PC-3 (cell line): ENCODE measurements around the gene CHD9. TPM values are rescaled to one million over a fixed set of nuclear protein-coding genes. Genes with fewer than 3 reads are reported as not detected.

ENCODE experiments used
- ATAC-seq: fragments of 200-7000 bp; cut with Tn5 transposase; 2 replicates; pipeline ENCODE4 v1.9.1; 2020; ENCODE audit warnings: mild to moderate bottlenecking, moderate library complexity
- BruUV-seq: library from RNA; stranded (reverse); fragments of 400-500 nt; replicated peaks from 2 replicates; lab custom pipeline; 2021; lab: Mats Ljungman, UMichigan
- CTCF ChIA-PET: fragments of 300-600 bp; sonication (Branson Sonifier 250); formaldehyde crosslinking; loops from one replicate; lab custom pipeline; 2022; ENCODE audit warnings: antibody characterized with exemption; lab: Charles Lee
- POLR2A ChIA-PET: fragments of 300-600 bp; sonication (Branson Sonifier 250); formaldehyde crosslinking; loops from one replicate; lab custom pipeline; 2022; ENCODE audit warnings: antibody characterized with exemption; ENCODE audit not compliant: unreplicated experiment; lab: Charles Lee
- DNase-seq: peaks from one replicate; pipeline ENCODE4 v3.0.0-alpha.2; 2015
- H2AFZ ChIP-seq: fragments of 300-600 bp; sonication (generic); 2 replicates; pipeline ENCODE4 v1.6.0; 2016; ENCODE audit warnings: antibody characterized with exemption, low read length
- H3F3A ChIP-seq: fragments of 300-600 bp; sonication (generic); one replicate; pipeline ENCODE4 v1.6.0; 2017; ENCODE audit warnings: antibody characterized with exemption, low read length, control low read depth, mild to moderate bottlenecking; ENCODE audit not compliant: unreplicated experiment
- H3K27ac ChIP-seq: fragments of 300-600 bp; sonication (generic); 2 replicates; pipeline ENCODE4 v1.5.1; 2016; ENCODE audit warnings: mild to moderate bottlenecking, low read length
- H3K27me3 ChIP-seq: fragments of 300-600 bp; sonication (generic); 2 replicates; pipeline ENCODE4 v1.6.1; 2016; ENCODE audit warnings: low read length, mixed read lengths
- H3K36me3 ChIP-seq: fragments of 300-600 bp; sonication (generic); 2 replicates; pipeline ENCODE4 v1.6.1; 2016; ENCODE audit warnings: low read depth, mixed run types, low read length, mixed read lengths
- H3K4me1 ChIP-seq: fragments of 300-600 bp; sonication (generic); 2 replicates; pipeline ENCODE4 v1.5.1; 2016; ENCODE audit warnings: low read length; ENCODE audit not compliant: insufficient read depth
- H3K4me2 ChIP-seq: fragments of 300-600 bp; sonication (generic); 2 replicates; pipeline ENCODE4 v1.6.0; 2016; ENCODE audit warnings: low read length
- H3K4me3 ChIP-seq: fragments of 300-600 bp; sonication (generic); 2 replicates; pipeline ENCODE4 v1.5.1; 2016; ENCODE audit warnings: mild to moderate bottlenecking, low read length, mixed read lengths
- H3K79me2 ChIP-seq: fragments of 300-600 bp; sonication (generic); 2 replicates; pipeline ENCODE4 v1.6.1; 2017; ENCODE audit warnings: low read length, mixed read lengths
- H3K9ac ChIP-seq: fragments of 300-600 bp; sonication (generic); 2 replicates; pipeline ENCODE4 v1.6.0; 2016; ENCODE audit warnings: mild to moderate bottlenecking, low read length
- H3K9me2 ChIP-seq: fragments of 300-600 bp; sonication (generic); replicated peaks from 2 replicates; pipeline ENCODE4 v1.6.1; 2016; ENCODE audit warnings: mixed run types, low read length, mixed read lengths
- H3K9me3 ChIP-seq: fragments of 300-600 bp; sonication (generic); 2 replicates; pipeline ENCODE4 v1.6.1; 2016; ENCODE audit warnings: low read length, mixed read lengths
- H4K20me1 ChIP-seq: fragments of 300-600 bp; sonication (generic); 2 replicates; pipeline ENCODE4 v1.6.1; 2016; ENCODE audit warnings: low read length, mixed read lengths
- EZH2 ChIP-seq: fragments of 300-600 bp; sonication (generic); IDR thresholded peaks from one replicate; pipeline ENCODE4 v1.6.1; 2017; ENCODE audit warnings: antibody characterized with exemption, mild to moderate bottlenecking, low read length; ENCODE audit not compliant: unreplicated experiment
- EZH2phosphoT487 ChIP-seq: fragments of 300-600 bp; sonication (generic); IDR thresholded peaks from 2 replicates; pipeline ENCODE4 v1.6.1; 2018; ENCODE audit warnings: mild to moderate bottlenecking, antibody characterized with exemption, low read length, borderline replicate concordance
- intact Hi-C: fragments of 100-400 bp; cut with micrococcal nuclease; formaldehyde crosslinking; loops from 2 replicates; pipeline ENCODE4 v1.9.0; 2023
- total RNA-seq: library from RNA; depleted of rRNA; stranded (reverse); fragments of >200 nt; gene quantifications from 2 replicates; pipeline ENCODE4 v1.2.3, GENCODE V29; 2014
- TF ChIP-seq, protein P1 (sequence below): fragments of 300-600 bp; sonication (generic); conservative IDR thresholded peaks from 2 replicates; pipeline ENCODE4 v1.5.1; 2017; ENCODE audit warnings: antibody characterized with exemption, low read depth, mild to moderate bottlenecking, low read length

The CHD9 gene
- total RNA-seq, 1 experiment from 2014 or later, result 13.3 TPM

DNA sequence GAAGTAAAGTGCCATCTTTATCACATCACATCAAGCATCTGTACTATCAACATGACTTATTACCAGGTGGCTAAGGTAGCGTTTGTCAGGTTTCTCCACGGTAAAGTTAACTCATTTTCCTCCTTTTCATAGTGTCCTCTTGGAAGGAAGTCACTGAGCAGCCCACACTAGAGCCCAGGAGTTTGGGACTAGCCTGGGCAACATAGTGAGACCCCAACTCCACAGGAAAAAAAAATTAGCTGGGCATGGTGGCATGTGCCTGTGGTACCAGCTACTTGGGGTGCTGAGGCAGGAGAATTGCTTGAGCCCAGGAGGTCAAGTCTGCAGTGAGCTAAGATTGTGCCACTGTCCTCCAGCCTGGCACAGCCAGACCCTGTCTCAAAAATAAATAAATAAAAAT lies 12.9 kb downstream of the CHD9 start:
- ChIA-PET POLR2A (no interaction called here), CTCF (no interaction called here)
- Histone ChIP-seq H3K27ac (no peak overlapping the region), H3K27me3 (no peaks in the 10 kb centered on the region), H3K4me3 (no peak overlapping the region), H3K36me3 (no peaks in the 10 kb centered on the region; the same call in 1 of the 2 replicates), H3K4me2 (no peak overlapping the region), H3K9ac (no peak overlapping the region), H3K9me2 (no peaks in the 10 kb centered on the region), H2AFZ (no peak overlapping the region), H3F3A (no peaks in the 10 kb centered on the region), H4K20me1 (no peaks in the 10 kb centered on the region), H3K79me2 (no peaks in the 10 kb centered on the region), H3K4me1 (no peaks in the 10 kb centered on the region), H3K9me3 (no peaks in the 10 kb centered on the region)
- no peak for ATAC-seq
- intact Hi-C loops, result no loop called here
- BruUV-seq, result no TSS peak
- TF ChIP-seq EZH2phosphoT487, result no peak
- TF ChIP-seq, protein P1, sequence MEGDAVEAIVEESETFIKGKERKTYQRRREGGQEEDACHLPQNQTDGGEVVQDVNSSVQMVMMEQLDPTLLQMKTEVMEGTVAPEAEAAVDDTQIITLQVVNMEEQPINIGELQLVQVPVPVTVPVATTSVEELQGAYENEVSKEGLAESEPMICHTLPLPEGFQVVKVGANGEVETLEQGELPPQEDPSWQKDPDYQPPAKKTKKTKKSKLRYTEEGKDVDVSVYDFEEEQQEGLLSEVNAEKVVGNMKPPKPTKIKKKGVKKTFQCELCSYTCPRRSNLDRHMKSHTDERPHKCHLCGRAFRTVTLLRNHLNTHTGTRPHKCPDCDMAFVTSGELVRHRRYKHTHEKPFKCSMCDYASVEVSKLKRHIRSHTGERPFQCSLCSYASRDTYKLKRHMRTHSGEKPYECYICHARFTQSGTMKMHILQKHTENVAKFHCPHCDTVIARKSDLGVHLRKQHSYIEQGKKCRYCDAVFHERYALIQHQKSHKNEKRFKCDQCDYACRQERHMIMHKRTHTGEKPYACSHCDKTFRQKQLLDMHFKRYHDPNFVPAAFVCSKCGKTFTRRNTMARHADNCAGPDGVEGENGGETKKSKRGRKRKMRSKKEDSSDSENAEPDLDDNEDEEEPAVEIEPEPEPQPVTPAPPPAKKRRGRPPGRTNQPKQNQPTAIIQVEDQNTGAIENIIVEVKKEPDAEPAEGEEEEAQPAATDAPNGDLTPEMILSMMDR, result no peak
- TF ChIP-seq EZH2, result no peak
- no peak for DNase-seq

DNA sequence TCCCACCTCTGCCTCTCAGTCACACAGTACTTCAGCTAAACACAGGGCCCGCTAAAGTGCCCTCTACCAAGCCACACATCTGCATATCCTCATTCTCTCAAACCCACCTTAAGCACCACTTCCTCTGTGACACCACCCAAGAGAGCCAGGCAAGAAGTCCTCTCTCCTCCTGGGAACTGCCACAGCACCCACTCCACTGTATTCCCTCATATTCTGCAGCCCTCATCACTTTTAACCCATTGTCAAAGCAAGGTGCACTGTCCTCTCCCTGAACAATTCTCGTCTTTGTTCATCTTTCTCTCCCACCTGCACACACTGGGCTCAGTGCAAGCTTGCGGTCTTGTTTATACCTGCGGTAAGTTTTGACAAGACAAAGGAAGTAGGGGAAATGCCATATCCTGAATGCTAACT lies 13.6 kb downstream of the CHD9 start:
- no TSS peak for BruUV-seq
- H3K9me3 ChIP-seq, result no peaks in the 10 kb centered on the region
- no peak overlapping the region for H3K27ac ChIP-seq
- no peaks in the 10 kb centered on the region for H3K79me2 ChIP-seq
- H3K4me3 ChIP-seq, result no peak overlapping the region
- no peaks in the 10 kb centered on the region for H3K4me1 ChIP-seq
- no peak for DNase-seq
- H3K4me2 ChIP-seq, result no peak overlapping the region
- TF ChIP-seq, protein P1, result no peak
- no peak for TF ChIP-seq EZH2
- no peak for TF ChIP-seq EZH2phosphoT487
- H2AFZ ChIP-seq, result no peak overlapping the region
- ATAC-seq, result no peak
- CTCF ChIA-PET, result no interaction called here
- H4K20me1 ChIP-seq, result no peaks in the 10 kb centered on the region
- no peaks in the 10 kb centered on the region; the same call in 1 of the 2 replicates for H3K36me3 ChIP-seq
- no peaks in the 10 kb centered on the region for H3F3A ChIP-seq
- no peaks in the 10 kb centered on the region for H3K9me2 ChIP-seq
- H3K9ac ChIP-seq, result no peak overlapping the region
- H3K27me3 ChIP-seq, result no peaks in the 10 kb centered on the region
- intact Hi-C loops, result no loop called here
- POLR2A ChIA-PET, result no interaction called here

DNA sequence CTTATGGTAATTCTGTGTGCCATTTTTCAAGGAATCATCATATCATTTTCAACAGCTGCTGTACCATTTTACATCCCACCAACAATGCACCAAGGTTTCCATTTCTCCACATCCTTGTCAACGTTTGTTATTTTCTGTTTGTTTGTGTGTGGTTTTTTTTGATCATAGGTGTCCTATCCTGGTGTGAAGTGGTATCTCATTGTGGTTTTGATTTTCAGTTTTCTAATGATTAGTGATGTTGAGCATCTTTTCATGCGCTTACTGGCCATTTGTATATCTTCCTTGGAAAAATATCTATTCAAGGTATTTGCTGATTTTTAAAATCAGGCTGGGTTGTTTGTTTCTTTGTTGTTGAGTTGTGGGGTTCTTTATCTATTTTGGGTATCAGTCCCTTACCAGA lies 15.0 kb downstream of the CHD9 start:
- DNase-seq (no peak), ATAC-seq (no peak)
- H3K9me2 ChIP-seq, result no peaks in the 10 kb centered on the region
- no peaks in the 10 kb centered on the region; the same call in none of the 2 replicates for H3K36me3 ChIP-seq
- BruUV-seq, result no TSS peak
- ChIA-PET POLR2A (no interaction called here), CTCF (no interaction called here)
- TF ChIP-seq EZH2, result no peak
- TF ChIP-seq, protein P1, result no peak
- no peak for TF ChIP-seq EZH2phosphoT487
- intact Hi-C loops, result no loop called here
- H3K4me2 ChIP-seq, result no peak overlapping the region
- H4K20me1 ChIP-seq, result no peaks in the 10 kb centered on the region
- H3K27ac ChIP-seq, result no peak overlapping the region
- no peaks in the 10 kb centered on the region for H3F3A ChIP-seq
- H3K9ac ChIP-seq, result no peak overlapping the region
- no peaks in the 10 kb centered on the region for H3K4me1 ChIP-seq
- no peak overlapping the region for H3K4me3 ChIP-seq
- no peaks in the 10 kb centered on the region for H3K9me3 ChIP-seq
- H2AFZ ChIP-seq, result no peak overlapping the region
- no peaks in the 10 kb centered on the region for H3K79me2 ChIP-seq
- H3K27me3 ChIP-seq, result no peaks in the 10 kb centered on the region
